ENCODE measurements around the gene LINC00237. TPM values are rescaled to one million over a fixed set of nuclear protein-coding genes. Genes with fewer than 3 reads are reported as not detected.

The LINC00237 gene
- not detected for total RNA-seq
- total RNA-seq (2013) = not detected

- Mint-ChIP-seq H3K27me3 (ENCODE audit: low read depth in 2 of 2) (peaks cover 55 to 65% of the 10 kb centered on the region in 2 donors), H3K9me3 (no peaks in the 10 kb centered on the region), H3K4me1 (peaks cover 14% of the 10 kb centered on the region in 2 donors), H3K36me3 (no peaks in the 10 kb centered on the region), H3K27ac (no peak within 1 kb of the TSS), H3K4me3 (no peak within 1 kb of the TSS)
- ATAC-seq (no peak), DNase-seq (no peak)
- intact Hi-C loops (cut with micrococcal nuclease) = loop anchor here (10.0 kb wide), 1 partner anchor 198 kb away; the partner anchor contains the start of gene XRN2
- Histone ChIP-seq H3K9me3 (ENCODE audit: control insufficient read depth, insufficient read depth, low read length) (peaks cover 7% of the 10 kb centered on the region), H3K4me3 (ENCODE audit: low read length) (no peak within 1 kb of the TSS), H3K4me1 (ENCODE audit: control insufficient read depth, insufficient read depth, low read length) (peaks cover 39% of the 10 kb centered on the region), H3K27me3 (ENCODE audit: control insufficient read depth, insufficient read depth, low read length) (peaks cover 78% of the 10 kb centered on the region), H3K27ac (ENCODE audit: low read length) (no peak within 1 kb of the TSS), H3K36me3 (ENCODE audit: control insufficient read depth, insufficient read depth, low read length) (no peaks in the 10 kb centered on the region)
- 12% methylated on average over 40 of the region's 43 CpGs for WGBS (ENCODE audit: insufficient coverage)
- no peak for TF ChIP-seq CTCF (IDR thresholded peaks at IDR 0.05)
Observed at GRCh38 chr20:21106171-21107017, at the start of gene LINC00237. Gene LINC00237, minus strand, starts transcription at chr20:21106358.

GRCh38 chr20:21155268-21155667 is 49.1 kb upstream of the LINC00237 start:
- DNase-seq = no peak
- no peak overlapping the region for H3K27ac ChIP-seq (ENCODE audit: low read length)
- Mint-ChIP-seq H3K27ac (no peak overlapping the region), H3K4me3 (no peak overlapping the region), H3K4me1 (peaks cover 6% of the 10 kb centered on the region in 2 donors), H3K9me3 (no peaks in the 10 kb centered on the region), H3K36me3 (no peaks in the 10 kb centered on the region), H3K27me3 (ENCODE audit: low read depth in 2 of 2) (no peaks in the 10 kb centered on the region)
- no peaks in the 10 kb centered on the region for H3K36me3 ChIP-seq (ENCODE audit: control insufficient read depth, insufficient read depth, low read length)
- no peaks in the 10 kb centered on the region for H3K27me3 ChIP-seq (ENCODE audit: control insufficient read depth, insufficient read depth, low read length)
- 100% methylated on average over 4 of the region's 5 CpGs for WGBS (ENCODE audit: insufficient coverage)
- H3K4me3 ChIP-seq (ENCODE audit: low read length) = no peak overlapping the region
- intact Hi-C loops (cut with micrococcal nuclease) = no loop called here
- no peak for ATAC-seq
- no peak for TF ChIP-seq CTCF (IDR thresholded peaks at IDR 0.05)
- no peaks in the 10 kb centered on the region for H3K4me1 ChIP-seq (ENCODE audit: control insufficient read depth, insufficient read depth, low read length)
- H3K9me3 ChIP-seq (ENCODE audit: control insufficient read depth, insufficient read depth, low read length) = no peaks in the 10 kb centered on the region

- Mint-ChIP-seq H3K27me3 (ENCODE audit: low read depth in 2 of 2) (no peaks in the 10 kb centered on the region), H3K4me1 (peaks cover 6% of the 10 kb centered on the region in 2 donors)
Observed at GRCh38 chr20:21154692-21155091, 48.5 kb upstream of the LINC00237 start.

More at GRCh38 chr20:21154692-21155091, 48.5 kb upstream of the LINC00237 start:
- H3K27ac Mint-ChIP-seq = no peak overlapping the region
- no peaks in the 10 kb centered on the region for H3K27me3 ChIP-seq (ENCODE audit: control insufficient read depth, insufficient read depth, low read length)
- 81% methylated on average over 2 of the region's 2 CpGs for WGBS (ENCODE audit: insufficient coverage)
- no peaks in the 10 kb centered on the region for H3K9me3 ChIP-seq (ENCODE audit: control insufficient read depth, insufficient read depth, low read length)
- H3K36me3 ChIP-seq (ENCODE audit: control insufficient read depth, insufficient read depth, low read length) = no peaks in the 10 kb centered on the region
- no peak overlapping the region for H3K4me3 ChIP-seq (ENCODE audit: low read length)
- no peak for TF ChIP-seq CTCF (IDR thresholded peaks at IDR 0.05)
- no peak overlapping the region for H3K4me3 Mint-ChIP-seq
- H3K9me3 Mint-ChIP-seq = no peaks in the 10 kb centered on the region
- DNase-seq (no peak), ATAC-seq (no peak)
- no peaks in the 10 kb centered on the region for H3K36me3 Mint-ChIP-seq
- intact Hi-C loops (cut with micrococcal nuclease) = no loop called here
- H3K4me1 ChIP-seq (ENCODE audit: control insufficient read depth, insufficient read depth, low read length) = no peaks in the 10 kb centered on the region
- no peak overlapping the region for H3K27ac ChIP-seq (ENCODE audit: low read length)
